Activated T-cell treated with anti-CD3 and anti-CD28 coated beads, Interleukin-2, amount 50 U/mL, for 72 hours (primary cell): ENCODE data around the gene SPRR2B. TPM values are rescaled to one million over a fixed set of nuclear protein-coding genes. Genes with fewer than 3 reads are reported as not detected.
"Not testable (repeated sequence)": the region's sequence is repeated elsewhere in the genome, so short reads cannot be mapped to it uniquely, and the experiment has no call there.

ENCODE experiments used
- ATAC-seq, 2 donors: fragments of 150-1000 bp; cut with Tn5 transposase; replicated peaks in 1 of 2; 2 replicates each; pipeline ENCODE4 v1.10.0; 2021; ENCODE audit warnings: moderate library complexity in 2 of 2, mild to moderate bottlenecking in 1 of 2
- DNase-seq, 2 donors: peaks; one replicate each; pipeline ENCODE4 v3.0.0; 2021 to 2022; ENCODE audit warnings: mixed read lengths in 1 of 2
- H3K27ac Mint-ChIP-seq: one replicate; pipeline ENCODE4 v1.8.0; 2022; ENCODE audit warnings: mild to moderate bottlenecking, moderate library complexity, mixed read lengths
- H3K27me3 Mint-ChIP-seq: one replicate; pipeline ENCODE4 v1.8.0; 2022; ENCODE audit warnings: low read depth, mixed read lengths
- H3K36me3 Mint-ChIP-seq, 2 donors: one replicate each; pipeline ENCODE4 v1.8.0; 2022; ENCODE audit warnings: mixed read lengths in 2 of 2, mild to moderate bottlenecking in 1 of 2; ENCODE audit not compliant: insufficient read depth in 2 of 2
- H3K4me1 Mint-ChIP-seq: one replicate; pipeline ENCODE4 v1.8.0; 2022; ENCODE audit warnings: low read depth, mixed read lengths
- H3K4me3 Mint-ChIP-seq, 2 donors: one replicate each; pipeline ENCODE4 v1.8.0; 2022; ENCODE audit warnings: mild to moderate bottlenecking in 2 of 2, mixed read lengths in 2 of 2, moderate library complexity in 2 of 2
- H3K9me3 Mint-ChIP-seq, 2 donors: one replicate each; pipeline ENCODE4 v1.8.0; 2022; ENCODE audit warnings: mixed read lengths in 2 of 2
- total RNA-seq, 2 donors: library from RNA; stranded (reverse); gene quantifications; one replicate each; pipeline ENCODE4 v1.2.3, GENCODE V29; 2022

Gene SPRR2B
- not detected for total RNA-seq

DNA sequence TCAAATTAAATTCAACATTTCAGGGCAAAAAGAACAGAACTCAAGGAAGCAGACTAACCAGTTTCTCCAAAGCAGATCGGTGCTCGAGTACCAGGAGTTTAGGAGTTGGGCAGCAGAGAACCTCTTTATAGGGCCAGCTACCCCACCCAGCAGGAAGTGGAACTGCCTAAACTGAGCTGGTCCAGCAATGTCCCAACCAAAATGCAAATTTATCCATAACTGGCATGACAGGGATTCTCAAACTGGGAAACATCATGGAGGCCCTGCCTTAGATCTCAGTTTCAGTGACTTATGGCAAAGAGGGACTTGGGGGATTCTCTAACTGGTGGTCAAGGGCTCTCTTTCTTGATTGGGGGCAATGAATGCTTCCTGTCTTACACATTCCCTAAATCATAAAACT, at the start of gene SPRR2B:
SPRR2B (minus strand) TSS at position 101 of the 400 bp plus-strand sequence. CDS start 772 bp downstream, outside the sequence.
- no peak for ATAC-seq
- Mint-ChIP-seq H3K36me3 (no peaks in the 10 kb centered on the region), H3K9me3 (no peaks in the 10 kb centered on the region), H3K4me1 (no peaks in the 10 kb centered on the region), H3K27me3 (peaks cover 14% of the 10 kb centered on the region), H3K27ac (no peak within 1 kb of the TSS), H3K4me3 (no peak within 1 kb of the TSS)
- no peak for DNase-seq

DNA sequence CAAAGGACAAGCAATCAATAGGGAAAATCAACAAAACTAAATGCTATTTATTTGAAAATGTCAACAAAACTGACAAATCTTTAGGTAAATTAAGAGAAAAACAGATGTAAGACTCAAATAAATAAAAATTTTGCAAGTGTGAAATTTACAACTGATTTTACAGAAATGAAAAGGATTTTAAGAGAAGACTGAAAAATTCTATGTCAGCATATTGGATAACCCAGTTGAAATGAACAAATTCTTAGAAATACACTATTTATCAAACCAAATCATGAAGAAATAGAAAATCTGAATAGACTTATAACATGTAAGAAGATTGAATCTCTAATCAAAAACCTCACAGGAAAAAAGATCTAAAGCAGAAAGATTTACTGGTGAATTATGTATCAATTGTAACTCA, 49.5 kb upstream of the SPRR2B start:
- ATAC-seq = no peak
- Mint-ChIP-seq H3K27me3 (peaks cover 12% of the 10 kb centered on the region), H3K9me3 (peaks cover 1 to 5% of the 10 kb centered on the region in 2 donors), H3K4me1 (no peaks in the 10 kb centered on the region), H3K36me3 (no peaks in the 10 kb centered on the region), H3K4me3 (no peak overlapping the region), H3K27ac (no peak overlapping the region)
- DNase-seq = no peak

DNA sequence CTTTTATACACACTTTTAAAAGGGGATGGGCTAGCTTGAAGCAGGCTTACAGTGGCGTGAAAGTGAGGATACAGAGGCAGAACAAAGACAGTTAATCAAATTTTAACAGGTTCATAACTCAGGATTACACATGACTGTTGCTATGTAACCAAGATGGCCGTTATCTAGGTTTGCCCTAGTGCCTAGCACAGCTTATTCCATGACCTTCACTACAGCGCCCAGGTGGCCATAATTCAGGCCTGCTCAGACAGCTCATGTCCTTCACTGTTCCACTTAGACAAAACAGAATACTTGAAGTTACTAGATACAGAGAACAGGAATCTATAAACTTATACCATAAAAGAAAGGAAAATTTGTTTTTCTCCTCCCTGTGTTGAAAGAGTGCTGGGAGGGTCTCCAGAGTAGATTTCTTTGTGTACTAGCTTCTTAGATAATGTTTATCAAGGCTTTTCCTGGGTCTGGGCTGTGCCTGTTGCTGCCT, 48.1 kb upstream of the SPRR2B start:
- Mint-ChIP-seq H3K36me3 (no peaks in the 10 kb centered on the region), H3K27me3 (peaks cover 12% of the 10 kb centered on the region), H3K9me3 (no peaks in the 10 kb centered on the region), H3K27ac (no peak overlapping the region), H3K4me1 (no peaks in the 10 kb centered on the region), H3K4me3 (no peak overlapping the region)
- DNase-seq (no peak), ATAC-seq (no peak)

DNA sequence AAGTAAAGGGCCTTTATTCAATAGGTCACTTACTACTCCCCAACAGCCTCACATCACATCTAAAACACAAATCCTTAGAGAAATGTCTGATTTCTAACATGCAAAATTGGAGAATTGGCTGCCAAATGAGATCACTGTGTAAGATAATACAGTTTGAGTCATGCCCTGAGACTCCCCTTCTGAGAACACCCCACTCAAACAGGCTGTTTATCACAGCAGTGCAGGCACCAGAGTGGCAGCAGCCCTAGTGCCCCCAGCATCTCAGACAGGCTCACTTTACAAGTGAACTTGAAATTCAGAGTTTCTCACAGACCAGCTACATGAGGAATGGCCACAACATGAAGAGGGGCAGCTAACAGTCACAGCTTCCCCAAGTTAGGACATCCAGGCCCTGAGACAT, 43.9 kb upstream of the SPRR2B start:
- not testable (repeated sequence) for H3K36me3 Mint-ChIP-seq, H3K27ac Mint-ChIP-seq, H3K4me3 Mint-ChIP-seq, H3K4me1 Mint-ChIP-seq, H3K27me3 Mint-ChIP-seq, H3K9me3 Mint-ChIP-seq, ATAC-seq, DNase-seq

DNA sequence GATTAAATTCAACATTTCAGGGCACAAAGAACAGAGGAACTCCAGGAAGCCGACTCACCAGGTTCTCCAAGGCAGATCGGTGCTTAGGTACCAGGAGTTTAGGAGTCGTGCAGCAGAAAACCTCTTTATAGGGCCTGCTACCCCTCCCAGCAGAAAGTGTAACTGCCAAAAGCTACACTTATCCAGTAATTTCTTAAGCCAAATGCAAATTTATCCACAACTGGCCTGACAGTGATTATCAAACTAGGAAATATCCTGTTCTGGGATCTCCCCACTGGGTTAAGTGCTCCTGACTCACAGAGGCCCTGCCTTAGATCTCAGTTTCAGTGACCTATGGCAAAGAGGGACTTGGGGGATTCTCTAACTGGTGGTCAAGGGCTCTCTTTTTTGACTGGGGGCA, 42.0 kb upstream of the SPRR2B start, which contains the start of gene SPRR2F:
SPRR2F (minus strand) TSS at position 101 of the 400 bp plus-strand sequence. CDS start 783 bp downstream, outside the sequence.
- Mint-ChIP-seq H3K36me3 (no peaks in the 10 kb centered on the region), H3K9me3 (no peaks in the 10 kb centered on the region), H3K27ac (no peak within 1 kb of the TSS), H3K4me1 (no peaks in the 10 kb centered on the region), H3K4me3 (no peak within 1 kb of the TSS), H3K27me3 (peaks cover 2% of the 10 kb centered on the region)
- no peak for ATAC-seq
- DNase-seq = no peak

DNA sequence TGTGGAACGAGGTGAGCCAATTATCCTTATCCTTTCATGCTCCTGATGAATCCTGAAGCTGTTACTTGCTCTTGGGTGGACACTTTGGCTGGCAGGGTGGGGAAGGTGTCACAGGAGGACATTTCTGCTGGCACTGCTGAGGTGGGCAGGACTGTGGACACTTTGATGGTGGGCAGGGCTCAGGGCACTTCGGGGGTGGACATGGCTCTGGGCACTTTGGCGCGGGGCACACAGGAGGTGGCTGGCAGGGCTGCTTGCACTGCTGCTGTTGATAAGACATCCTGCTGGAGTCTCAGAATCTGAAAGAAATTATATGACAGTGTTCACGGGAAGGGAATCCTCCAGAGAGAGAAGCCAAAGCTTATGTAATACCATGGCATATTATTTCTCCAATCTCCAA, 41.0 kb upstream of the SPRR2B start:
- H3K9me3 Mint-ChIP-seq = not testable (repeated sequence)

DNA sequence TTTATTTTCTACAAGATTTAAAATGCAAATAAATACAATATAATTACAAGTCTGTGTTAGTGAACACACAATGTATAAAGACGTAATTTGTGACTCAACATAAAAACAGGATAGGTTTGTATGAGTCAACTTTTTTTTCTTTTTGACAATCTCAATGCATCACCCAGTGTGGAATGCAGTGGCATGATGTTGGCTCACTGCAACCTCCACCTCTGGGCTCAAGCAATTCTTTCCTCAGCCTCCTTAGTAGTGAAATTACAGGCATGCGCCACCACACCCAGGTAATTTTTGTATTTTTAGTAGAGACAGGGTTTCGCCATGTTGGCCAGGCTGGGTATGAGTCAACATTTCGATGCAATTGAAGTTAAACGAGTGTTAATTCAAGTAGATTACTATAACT, 28.8 kb upstream of the SPRR2B start:
- H3K27ac Mint-ChIP-seq = no peak overlapping the region
- peak in 1 of 2 donors; percentile 70 for ATAC-seq
- H3K9me3 Mint-ChIP-seq = peaks cover 0 to 3% of the 10 kb centered on the region in 2 donors
- DNase-seq = peak in 1 of 2 donors; percentile 5
- no peak overlapping the region for H3K4me3 Mint-ChIP-seq
- H3K36me3 Mint-ChIP-seq = no peaks in the 10 kb centered on the region
- no peaks in the 10 kb centered on the region for H3K4me1 Mint-ChIP-seq
- peaks cover 32% of the 10 kb centered on the region for H3K27me3 Mint-ChIP-seq

More for the DNA sequence above, 41.0 kb upstream of the SPRR2B start:
- H3K27me3 Mint-ChIP-seq, ATAC-seq, H3K36me3 Mint-ChIP-seq, H3K4me3 Mint-ChIP-seq, DNase-seq, H3K27ac Mint-ChIP-seq, H3K4me1 Mint-ChIP-seq: not testable (repeated sequence)

DNA sequence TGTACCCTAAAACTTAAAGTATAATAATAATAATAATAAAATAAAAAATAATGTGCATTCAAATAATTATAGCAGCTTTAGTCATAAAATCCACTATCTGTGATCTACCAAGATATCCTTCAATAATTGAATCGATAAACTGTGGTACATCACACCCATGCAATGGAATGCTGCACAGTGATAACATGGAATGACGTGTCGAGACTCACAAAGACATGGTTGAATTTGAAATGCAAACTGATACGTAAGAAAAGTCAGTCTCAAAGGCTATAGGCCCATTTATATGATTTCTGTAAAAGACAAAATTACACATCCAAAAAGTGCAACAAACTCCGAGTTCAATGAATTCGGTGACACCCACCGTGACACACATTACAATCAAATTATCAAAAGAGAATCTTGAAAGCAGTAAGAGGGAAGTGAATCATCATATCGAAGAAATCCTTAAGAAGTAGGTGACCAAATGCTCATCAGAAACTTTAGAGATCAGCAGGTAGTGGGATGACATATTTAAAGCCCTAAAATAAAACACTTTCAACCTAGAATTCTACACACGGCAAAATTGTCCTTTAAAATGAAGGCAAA, 28.1 kb upstream of the SPRR2B start:
- Mint-ChIP-seq H3K27ac (no peak overlapping the region), H3K9me3 (peaks cover 0 to 3% of the 10 kb centered on the region in 2 donors), H3K27me3 (peaks cover 36% of the 10 kb centered on the region), H3K36me3 (no peaks in the 10 kb centered on the region), H3K4me3 (no peak overlapping the region), H3K4me1 (no peaks in the 10 kb centered on the region)
- DNase-seq (no peak), ATAC-seq (no peak)

DNA sequence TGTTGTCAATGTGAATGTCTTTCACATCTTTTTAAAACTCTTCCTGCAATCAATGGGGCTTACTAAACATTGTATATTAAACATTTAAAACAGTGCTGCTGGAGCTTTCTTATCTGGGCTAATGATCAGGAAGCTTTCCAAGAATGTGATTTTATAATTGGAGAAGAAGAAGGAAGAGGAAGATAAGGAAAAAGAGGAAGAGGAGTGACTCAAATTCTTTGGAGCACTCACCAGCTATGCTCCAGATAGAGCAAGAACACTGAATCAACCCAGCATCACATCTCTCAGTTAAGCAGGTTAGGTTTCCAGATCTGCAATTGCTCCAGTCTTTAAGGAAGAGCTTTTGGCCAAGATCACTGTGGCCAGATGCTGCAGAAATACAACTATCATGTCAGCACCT, 24.4 kb upstream of the SPRR2B start:
- H3K4me1 Mint-ChIP-seq = no peaks in the 10 kb centered on the region
- H3K4me3 Mint-ChIP-seq = no peak overlapping the region
- DNase-seq = no peak
- H3K36me3 Mint-ChIP-seq = no peaks in the 10 kb centered on the region
- peaks cover 23% of the 10 kb centered on the region for H3K27me3 Mint-ChIP-seq
- H3K27ac Mint-ChIP-seq = no peak overlapping the region
- no peak for ATAC-seq
- no peaks in the 10 kb centered on the region for H3K9me3 Mint-ChIP-seq

DNA sequence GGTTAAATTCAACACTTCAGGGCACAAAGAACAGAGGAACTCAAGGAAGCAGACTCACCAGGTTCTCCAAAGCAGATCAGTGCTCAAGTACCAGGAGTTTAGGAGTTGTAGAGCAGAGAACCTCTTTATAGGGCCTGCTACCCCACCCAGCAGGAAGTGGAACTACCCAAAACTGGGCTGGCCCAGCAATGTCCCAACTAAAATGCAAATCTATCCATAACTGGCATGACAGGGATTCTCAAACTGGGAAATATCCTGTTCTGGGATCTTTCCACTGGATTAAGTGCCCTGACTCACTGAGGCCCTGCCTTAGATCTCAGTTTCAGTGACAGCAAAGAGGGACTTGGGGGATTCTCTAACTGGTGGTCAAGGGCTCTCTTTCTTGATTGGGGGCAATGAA, 23.0 kb upstream of the SPRR2B start, which contains the start of gene SPRR2E:
SPRR2E (minus strand) TSS at position 101 of the 400 bp plus-strand sequence. CDS start 775 bp downstream, outside the sequence.
- H3K4me3 Mint-ChIP-seq = no peak within 1 kb of the TSS
- H3K27me3 Mint-ChIP-seq = peaks cover 21% of the 10 kb centered on the region
- H3K27ac Mint-ChIP-seq = no peak within 1 kb of the TSS
- no peak for ATAC-seq
- DNase-seq = no peak
- H3K9me3 Mint-ChIP-seq = no peaks in the 10 kb centered on the region
- no peaks in the 10 kb centered on the region for H3K36me3 Mint-ChIP-seq
- no peaks in the 10 kb centered on the region for H3K4me1 Mint-ChIP-seq

DNA sequence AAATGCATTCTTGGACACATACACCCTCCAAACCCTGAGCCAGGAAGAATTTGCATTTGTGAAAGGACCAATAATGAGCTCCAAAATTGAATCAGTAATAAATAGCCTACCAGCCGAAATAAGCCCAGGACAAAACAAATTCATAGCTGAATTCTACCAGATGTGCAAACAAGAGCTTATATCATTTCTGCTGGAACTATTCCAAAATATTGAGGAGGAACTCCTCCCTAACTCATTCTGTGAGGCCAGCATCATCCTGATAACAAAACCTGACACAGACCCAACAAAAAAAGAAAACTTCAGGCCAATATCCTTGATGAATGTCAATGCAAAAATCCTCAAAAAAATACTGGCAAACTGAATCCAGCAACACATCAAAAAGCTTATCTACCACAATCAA, 16.2 kb upstream of the SPRR2B start:
- no peaks in the 10 kb centered on the region for H3K36me3 Mint-ChIP-seq
- H3K27ac Mint-ChIP-seq = no peak overlapping the region
- no peak overlapping the region for H3K4me3 Mint-ChIP-seq
- no peaks in the 10 kb centered on the region for H3K9me3 Mint-ChIP-seq
- DNase-seq = no peak
- no peaks in the 10 kb centered on the region for H3K4me1 Mint-ChIP-seq
- peaks cover 18% of the 10 kb centered on the region for H3K27me3 Mint-ChIP-seq
- no peak for ATAC-seq

DNA sequence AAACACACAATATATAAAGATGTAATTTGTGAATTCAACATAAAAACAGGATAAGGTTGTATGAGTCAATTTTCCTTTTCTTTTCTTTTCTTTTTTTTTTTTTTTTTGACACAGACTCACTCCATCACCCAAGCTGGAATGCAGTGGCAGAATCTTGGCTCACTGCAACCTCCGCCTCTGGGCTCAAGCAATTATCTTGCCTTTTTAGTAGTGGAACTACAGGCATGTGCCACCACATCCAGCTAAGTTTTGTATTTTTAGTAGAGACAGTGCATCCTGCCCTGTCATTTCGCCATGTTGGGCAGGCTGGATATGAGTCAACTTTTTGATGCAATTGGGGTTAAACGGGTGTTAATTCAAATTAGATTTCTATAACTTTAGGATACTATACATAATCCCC, 10.3 kb upstream of the SPRR2B start:
- H3K4me1 Mint-ChIP-seq = no peaks in the 10 kb centered on the region

DNA sequence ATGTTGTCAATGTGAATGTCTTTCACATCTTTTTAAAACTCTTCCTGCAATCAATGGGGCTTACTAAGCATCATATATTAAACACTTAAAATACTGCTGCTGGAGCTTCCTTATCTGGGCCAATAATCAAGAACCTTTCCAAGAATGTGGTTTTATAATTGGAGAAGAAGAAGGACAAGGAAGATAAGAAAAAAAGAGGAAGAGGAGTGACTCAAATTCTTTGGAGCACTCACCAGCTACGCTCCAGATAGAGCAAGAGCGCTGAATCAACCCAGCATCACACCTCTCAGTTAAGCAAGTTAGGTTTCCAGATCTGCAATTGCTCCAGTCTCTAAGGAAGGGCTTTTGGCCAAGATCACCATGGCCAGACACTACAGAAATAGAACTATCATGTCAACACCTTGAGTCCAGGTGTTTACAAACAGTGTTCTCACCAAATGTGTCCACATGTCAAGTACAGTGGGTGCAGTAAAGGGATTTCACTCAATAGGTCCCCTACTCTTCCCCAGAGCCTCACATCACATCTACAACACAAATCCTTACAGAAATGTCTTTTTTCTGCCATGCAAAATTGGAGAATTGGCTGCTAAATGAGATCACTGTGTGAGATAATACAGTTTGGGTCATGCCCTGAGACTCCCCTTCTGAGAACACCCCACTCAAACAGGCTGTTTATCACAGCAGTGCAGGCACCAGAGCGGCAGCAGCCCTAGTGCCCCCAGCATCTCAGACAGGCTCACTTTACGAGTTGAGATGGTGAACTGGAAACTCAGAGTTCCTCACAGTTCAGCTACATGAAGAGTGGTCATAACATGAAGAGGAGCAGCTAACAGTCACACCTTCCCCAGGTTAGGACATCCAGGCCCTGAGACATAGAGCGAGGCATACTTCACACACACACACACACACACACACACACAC, 1.7 kb upstream of the SPRR2B start:
- peaks cover 18% of the 10 kb centered on the region for H3K27me3 Mint-ChIP-seq
- no peak overlapping the region for H3K4me3 Mint-ChIP-seq
- no peaks in the 10 kb centered on the region for H3K4me1 Mint-ChIP-seq
- ATAC-seq = no peak
- DNase-seq = no peak
- no peak overlapping the region for H3K27ac Mint-ChIP-seq
- H3K9me3 Mint-ChIP-seq = no peaks in the 10 kb centered on the region
- H3K36me3 Mint-ChIP-seq = no peaks in the 10 kb centered on the region

More for the DNA sequence above, 10.3 kb upstream of the SPRR2B start:
- ATAC-seq (no peak), DNase-seq (no peak)
- H3K9me3 Mint-ChIP-seq = peaks cover 0 to 2% of the 10 kb centered on the region in 2 donors
- H3K36me3 Mint-ChIP-seq = no peaks in the 10 kb centered on the region
- H3K27ac Mint-ChIP-seq = no peak overlapping the region
- no peak overlapping the region for H3K4me3 Mint-ChIP-seq
- H3K27me3 Mint-ChIP-seq = peaks cover 14% of the 10 kb centered on the region
